ENCODE data around the gene YIPF3.
"Not testable (repeated sequence)": the region's sequence is repeated elsewhere in the genome, so short reads cannot be mapped to it uniquely, and the experiment has no call there.

Gene YIPF3

GRCh38 chr6:43516697-43517504, at the start of gene YIPF3, which contains the start of gene POLR1C:
Gene YIPF3 (minus strand): TSS chr6:43516926. CDS start chr6:43516807, 119 bp downstream.
Gene POLR1C (plus strand): TSS chr6:43517089. CDS start chr6:43517110, 21 bp downstream.
- in situ Hi-C loops (cut with HindIII; ENCODE audit: low sequenced_read_pairs): no loop called here

DNA sequence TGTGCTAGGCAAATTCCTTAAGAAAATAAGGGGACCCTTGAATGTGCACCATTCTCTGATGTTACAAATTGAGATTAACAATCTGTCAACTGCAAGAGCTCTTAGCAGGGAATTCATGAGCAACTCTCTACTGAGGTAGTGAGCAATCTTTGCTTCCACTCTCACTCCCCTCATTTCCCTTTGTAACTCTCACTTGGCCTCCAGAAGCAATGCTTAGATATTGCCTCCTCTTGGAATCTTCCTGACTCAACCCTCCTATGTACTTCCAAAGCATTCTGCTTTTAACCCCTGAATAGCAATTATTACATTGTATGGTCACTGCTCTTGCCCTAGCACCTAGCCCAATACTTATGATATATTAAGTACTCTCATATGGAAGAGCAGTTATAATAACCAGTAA, 42.6 kb upstream of the YIPF3 start:
- in situ Hi-C loops (cut with HindIII; ENCODE audit: low sequenced_read_pairs): no loop called here

GRCh38 chr6:43557620-43558019, 40.9 kb upstream of the YIPF3 start:
- in situ Hi-C loops (cut with HindIII; ENCODE audit: low sequenced_read_pairs): not testable (repeated sequence)

DNA sequence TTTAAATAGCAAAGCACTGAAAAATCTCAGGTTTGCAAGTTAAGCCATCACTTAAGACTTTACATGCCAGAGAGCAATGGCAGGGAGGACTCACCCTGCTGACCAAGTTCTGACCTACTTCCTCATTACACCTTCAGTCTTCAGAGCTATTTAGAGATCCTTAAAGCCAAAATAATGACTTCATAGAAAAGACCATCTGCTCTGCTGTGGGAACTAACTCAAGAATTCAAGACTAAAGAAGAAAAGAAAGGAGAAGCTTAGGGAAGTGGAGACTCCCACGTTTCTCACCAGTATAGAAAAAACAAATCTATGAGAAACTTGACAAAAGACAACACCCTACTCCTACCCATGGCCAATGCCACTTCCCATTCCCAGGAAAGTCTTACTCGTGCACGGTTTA, 30.5 kb upstream of the YIPF3 start:
- in situ Hi-C loops (cut with HindIII; ENCODE audit: low sequenced_read_pairs): no loop called here

- in situ Hi-C loops (cut with HindIII; ENCODE audit: low sequenced_read_pairs): no loop called here
Observed at GRCh38 chr6:43544461-43544860, 27.7 kb upstream of the YIPF3 start.

DNA sequence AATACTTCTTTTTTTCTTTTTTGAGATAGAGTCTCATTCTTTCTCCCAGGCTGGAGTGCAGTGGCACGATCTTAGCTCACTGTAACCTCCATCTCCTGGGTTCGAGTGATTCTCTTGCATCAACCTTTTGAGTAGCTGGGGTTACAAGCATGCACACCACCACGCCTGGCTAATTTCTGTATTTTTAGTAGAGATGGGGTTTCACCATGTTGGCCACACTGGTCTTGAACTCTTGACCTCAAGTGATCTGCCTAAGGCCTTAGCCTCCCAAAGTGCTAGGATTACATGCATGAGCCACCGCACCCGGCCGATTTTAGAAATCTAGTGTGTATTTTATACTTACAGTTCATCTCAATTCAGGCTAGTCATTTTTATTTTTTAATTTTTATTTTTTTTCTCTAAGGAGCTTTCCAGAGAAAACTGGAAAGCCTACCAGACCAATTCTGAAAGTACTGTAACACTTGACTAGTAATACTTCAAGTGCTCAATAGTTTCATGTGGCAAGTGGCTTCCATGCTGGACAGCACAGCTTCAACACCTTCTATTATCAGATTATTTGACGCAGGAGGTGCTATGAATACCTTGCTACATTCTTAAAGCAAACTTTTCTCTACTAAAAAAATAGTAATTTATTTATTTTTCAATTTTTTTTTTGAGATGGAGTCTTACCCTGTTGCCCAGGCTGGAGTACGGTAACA, 25.2 kb upstream of the YIPF3 start:
- in situ Hi-C loops (cut with HindIII; ENCODE audit: low sequenced_read_pairs): no loop called here

- in situ Hi-C loops (cut with HindIII; ENCODE audit: low sequenced_read_pairs): no loop called here
Observed at GRCh38 chr6:43540507-43540906, 23.8 kb upstream of the YIPF3 start.

- in situ Hi-C loops (cut with HindIII; ENCODE audit: low sequenced_read_pairs): not testable (repeated sequence)
Observed at GRCh38 chr6:43539409-43539808, 22.7 kb upstream of the YIPF3 start.

DNA sequence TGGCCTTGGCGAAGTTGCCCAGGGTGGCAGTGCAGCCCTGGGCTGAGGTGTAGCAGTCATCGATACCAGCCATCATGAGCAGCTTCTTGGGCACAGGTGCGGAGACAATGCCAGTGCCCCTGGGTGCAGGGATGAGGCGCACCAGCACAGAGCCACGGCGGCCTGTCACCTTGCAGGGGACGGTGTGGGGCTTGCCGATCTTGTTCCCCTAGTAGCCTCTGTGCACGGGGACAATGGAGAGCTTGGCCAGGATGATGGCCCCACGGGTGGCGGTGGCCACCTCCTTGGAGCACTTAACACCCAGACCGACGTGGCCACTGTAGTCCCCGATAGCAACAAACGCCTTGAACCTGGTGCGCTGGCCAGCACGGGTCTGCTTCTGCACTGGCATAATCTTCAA, 22.3 kb upstream of the YIPF3 start:
- in situ Hi-C loops (cut with HindIII; ENCODE audit: low sequenced_read_pairs): not testable (repeated sequence)

DNA sequence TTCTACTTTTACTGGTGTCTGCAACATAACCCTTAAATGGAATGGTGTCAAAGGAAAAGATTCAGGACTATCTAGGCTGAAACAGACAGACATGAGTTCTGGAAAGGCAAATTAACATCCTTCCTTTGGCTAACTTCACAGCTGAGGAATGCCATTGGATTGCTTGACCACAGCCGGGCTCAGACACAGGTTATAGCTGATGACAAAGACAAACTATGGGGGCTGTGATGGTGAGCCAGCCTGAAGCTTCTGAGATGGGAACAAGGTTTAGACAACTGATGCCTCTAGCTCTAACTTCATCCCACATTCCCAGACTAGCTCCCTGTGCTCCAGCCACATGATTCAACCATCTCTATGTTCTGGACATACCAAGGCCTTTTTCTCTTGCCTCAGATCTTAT, 15.5 kb upstream of the YIPF3 start:
- in situ Hi-C loops (cut with HindIII; ENCODE audit: low sequenced_read_pairs): no loop called here

- in situ Hi-C loops (cut with HindIII; ENCODE audit: low sequenced_read_pairs): loop anchor here (5.0 kb wide), 1 partner anchor 62 kb away; no protein-coding TSS in a partner anchor
Observed at GRCh38 chr6:43524483-43524961, 7.8 kb upstream of the YIPF3 start.

- in situ Hi-C loops (cut with HindIII; ENCODE audit: low sequenced_read_pairs): loop anchor here (5.0 kb wide), 1 partner anchor 61 kb away; no protein-coding TSS in a partner anchor
Observed at GRCh38 chr6:43523284-43523683, 6.6 kb upstream of the YIPF3 start.

DNA sequence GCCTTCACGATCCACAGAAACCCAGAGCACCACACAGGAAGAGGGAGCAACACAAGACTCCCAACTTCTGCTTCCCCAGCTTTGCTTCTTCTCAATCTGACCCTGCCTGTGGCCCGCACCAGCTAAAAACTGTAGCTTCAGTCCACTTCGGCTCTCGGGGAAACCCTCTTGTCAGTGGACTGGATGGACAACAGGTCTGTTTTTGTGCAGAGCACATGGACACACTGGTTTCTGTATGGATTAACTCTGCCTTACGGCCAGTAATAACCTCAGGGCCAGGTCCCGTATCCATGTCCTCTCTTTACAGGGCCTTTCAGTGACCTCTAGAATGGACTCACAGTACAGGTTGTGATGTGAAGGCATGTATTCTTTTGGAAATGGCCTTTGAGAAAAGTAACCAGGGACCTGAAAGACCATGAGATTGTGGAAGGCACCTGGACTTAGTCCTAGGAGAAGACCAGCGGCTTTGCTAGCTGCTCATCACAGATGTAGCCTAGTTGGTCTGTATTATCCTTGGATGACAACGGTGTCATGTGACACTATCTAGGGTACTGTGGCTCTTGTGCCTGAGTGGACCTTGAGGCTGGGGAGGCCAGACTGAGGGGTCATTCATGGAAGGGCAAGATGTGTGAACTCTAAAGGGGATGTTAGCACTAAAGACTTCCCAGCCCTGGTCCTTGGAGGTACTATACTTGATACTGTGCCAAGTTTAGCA, 6.0 kb upstream of the YIPF3 start:
- in situ Hi-C loops (cut with HindIII; ENCODE audit: low sequenced_read_pairs): loop anchor here (5.0 kb wide), 1 partner anchor 60 kb away; no protein-coding TSS in a partner anchor

DNA sequence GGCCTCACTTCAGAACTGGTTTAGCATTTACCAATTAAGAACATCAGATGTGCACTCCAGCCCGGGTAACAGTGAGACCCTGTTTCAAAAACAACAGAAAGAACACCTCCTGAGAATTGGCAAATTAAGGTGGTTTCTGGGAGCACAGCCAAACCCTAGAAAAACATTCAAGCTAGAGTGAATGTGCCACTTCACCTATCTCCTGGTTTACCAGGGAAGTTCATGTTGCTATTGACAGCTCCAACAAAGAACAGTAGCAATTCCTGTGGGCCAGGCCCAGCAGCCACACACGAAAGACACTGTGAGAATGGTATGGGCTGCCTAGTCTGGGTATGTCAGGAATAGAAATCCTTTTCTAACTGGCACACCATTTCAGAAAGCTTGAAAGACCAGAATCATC, 5.1 kb upstream of the YIPF3 start:
- in situ Hi-C loops (cut with HindIII; ENCODE audit: low sequenced_read_pairs): loop anchor here (5.0 kb wide), 1 partner anchor 60 kb away; no protein-coding TSS in a partner anchor

- in situ Hi-C loops (cut with HindIII; ENCODE audit: low sequenced_read_pairs): loop anchor here (5.0 kb wide), 1 partner anchor 58 kb away; no protein-coding TSS in a partner anchor
Observed at GRCh38 chr6:43520097-43520496, 3.4 kb upstream of the YIPF3 start.

DNA sequence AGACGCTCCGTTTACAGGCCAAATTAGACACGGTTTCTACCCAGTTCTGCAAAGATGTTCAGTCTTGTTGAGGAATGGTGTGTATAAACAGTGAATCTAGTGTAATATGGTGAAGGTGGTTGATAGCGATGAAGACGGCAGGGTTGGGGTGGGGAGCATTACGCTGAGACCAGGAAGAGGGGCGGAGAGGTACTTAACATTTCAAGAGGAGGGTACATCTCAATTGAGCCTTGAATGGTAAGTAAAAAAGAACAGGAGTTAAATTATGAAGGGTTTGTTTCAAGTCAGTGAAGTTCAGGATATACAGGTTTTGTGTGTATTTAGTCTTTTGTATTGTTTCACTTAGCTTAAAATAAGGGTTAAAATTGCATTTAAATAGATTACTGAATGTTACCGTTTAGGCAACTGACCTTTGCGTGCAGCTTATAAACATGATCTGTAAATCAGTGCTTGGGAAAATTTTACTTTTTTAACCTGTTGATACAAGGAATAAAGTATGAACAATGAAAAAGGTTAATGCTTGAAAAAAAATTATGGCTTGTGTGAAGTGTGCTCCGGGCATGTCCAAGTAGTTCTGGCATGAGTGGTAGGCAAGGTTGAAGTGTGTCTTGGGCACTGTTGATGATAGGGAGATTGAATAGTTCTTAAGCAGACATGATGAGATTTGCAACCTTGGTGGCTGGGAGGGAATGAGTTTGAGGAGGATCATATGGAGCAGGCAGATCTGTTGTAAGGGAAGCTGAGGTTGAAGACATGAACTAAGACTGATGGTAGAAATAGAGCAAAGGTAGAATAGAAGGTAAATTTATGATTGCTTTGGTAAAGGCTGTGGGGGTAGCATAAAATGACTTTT, 1.0 kb upstream of the YIPF3 start:
- in situ Hi-C loops (cut with HindIII; ENCODE audit: low sequenced_read_pairs): no loop called here

DNA sequence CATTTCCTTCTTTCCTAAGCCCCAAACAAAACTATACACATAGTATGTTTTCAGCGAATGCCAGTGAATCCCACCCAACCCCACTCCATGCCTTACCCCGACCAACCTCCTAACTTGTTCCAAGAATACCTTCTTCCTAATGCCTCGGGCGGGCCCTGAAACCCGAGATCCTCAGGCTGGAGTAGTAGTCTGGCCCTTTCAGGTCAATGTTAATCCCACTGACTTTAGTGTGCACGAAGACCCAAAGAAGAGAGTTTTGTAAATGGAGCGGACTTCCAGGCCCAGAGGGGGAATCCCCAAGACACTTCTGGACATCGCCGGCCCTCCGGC, 394 bp downstream of the YIPF3 start:
- in situ Hi-C loops (cut with HindIII; ENCODE audit: low sequenced_read_pairs): no loop called here

- in situ Hi-C loops (cut with HindIII; ENCODE audit: low sequenced_read_pairs): no loop called here
Observed at GRCh38 chr6:43515808-43516207, 918 bp downstream of the YIPF3 start.

DNA sequence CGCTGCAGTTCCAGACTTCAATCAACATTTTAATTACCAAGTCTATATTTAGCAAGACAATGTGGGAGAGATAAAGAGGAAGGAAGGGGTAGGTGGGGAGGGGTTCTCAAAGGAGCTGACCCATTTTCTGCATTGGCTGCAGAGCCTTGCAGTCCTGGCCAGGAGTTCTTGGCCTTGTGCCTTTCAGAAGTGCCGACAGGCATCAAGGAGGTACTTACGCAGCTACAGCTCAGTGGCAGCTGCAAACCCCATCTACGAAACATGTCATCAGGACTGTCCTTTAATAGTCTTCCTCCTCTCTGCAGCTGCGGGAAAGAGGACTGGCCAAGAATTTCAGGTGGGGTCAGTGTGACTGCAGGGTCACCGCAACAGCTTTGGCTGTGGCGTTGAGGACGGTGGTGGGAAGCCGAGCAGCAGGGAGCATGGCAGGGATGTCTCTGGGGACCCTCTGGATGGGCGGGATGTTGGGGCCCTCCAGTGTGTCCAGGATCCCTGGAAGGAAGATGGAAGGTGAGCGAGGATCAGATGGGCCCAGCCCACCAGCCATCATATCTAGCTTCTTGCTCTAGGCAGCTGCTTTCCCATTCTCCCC, 4.8 kb downstream of the YIPF3 start:
- in situ Hi-C loops (cut with HindIII; ENCODE audit: low sequenced_read_pairs): no loop called here

DNA sequence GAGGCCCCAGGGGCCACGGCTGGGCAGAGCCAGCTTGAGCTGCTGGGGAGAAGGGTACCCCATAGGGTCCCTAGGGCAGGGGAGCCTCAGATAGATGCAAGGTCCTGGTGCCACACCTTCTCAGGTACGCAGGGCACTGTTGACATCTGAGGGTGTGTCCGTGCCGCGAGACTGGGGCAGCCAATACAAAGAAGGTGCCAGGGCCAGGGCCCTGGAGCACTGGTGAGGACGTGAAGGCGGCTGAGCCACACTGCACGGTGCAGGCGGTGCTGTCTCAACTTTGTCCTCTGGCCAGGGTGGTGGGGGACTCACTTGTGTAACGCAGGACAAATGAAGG, 5.9 kb downstream of the YIPF3 start:
- in situ Hi-C loops (cut with HindIII; ENCODE audit: low sequenced_read_pairs): no loop called here

Data from DLD1 (cell line).